D721Med (cell line): ENCODE results near the gene KRT82.

ENCODE experiments used
- DNase-seq: peaks from one replicate; pipeline ENCODE4 v3.0.0; 2011; ENCODE audit warnings: low spot score; ENCODE audit not compliant: insufficient read length
- FAIRE-seq: peaks from 2 replicates; lab custom pipeline; 2011; peaks lifted over from hg19 to GRCh38; lab: Jason Lieb, UNC
- CTCF ChIP-seq: IDR thresholded peaks from 2 replicates; pipeline ENCODE4 v1.5.1; 2012; ENCODE audit warnings: mild to moderate bottlenecking, control low read depth; ENCODE audit not compliant: insufficient read depth; ENCODE audit errors: missing control alignments

KRT82 gene

GRCh38 chr12:52435659-52435999 lies 29.5 kb upstream of the KRT82 start:
- no peak for TF ChIP-seq CTCF
- DNase-seq (no peak), FAIRE-seq (no peak)

- TF ChIP-seq CTCF = no peak
- FAIRE-seq (no peak), DNase-seq (no peak)
Observed at GRCh38 chr12:52434760-52435530, 28.8 kb upstream of the KRT82 start.

GRCh38 chr12:52434081-52434733 lies 28.1 kb upstream of the KRT82 start, which contains the start of gene KRT75:
Gene KRT75, minus strand, starts transcription at chr12:52434371. Its CDS starts 67 bp downstream, at chr12:52434304.
- DNase-seq (no peak), FAIRE-seq (no peak)
- TF ChIP-seq CTCF = no peak

GRCh38 chr12:52433501-52434080 lies 27.5 kb upstream of the KRT82 start:
- FAIRE-seq (no peak), DNase-seq (no peak)
- no peak for TF ChIP-seq CTCF

GRCh38 chr12:52432559-52433207 lies 26.5 kb upstream of the KRT82 start:
- DNase-seq = no peak
- FAIRE-seq = no peak
- no peak for TF ChIP-seq CTCF

- FAIRE-seq (no peak), DNase-seq (no peak)
- TF ChIP-seq CTCF = no peak
Observed at GRCh38 chr12:52428121-52428520, 22.0 kb upstream of the KRT82 start.
